OCI-LY1 (cell line): ENCODE results near the gene KRT39.

Experiments
- CTCF ChIP-seq: fragments of 200-600 bp; sonication (generic), shearing (Covaris generic); IDR thresholded peaks from 2 replicates; pipeline ENCODE4 v1.5.1; 2017; ENCODE audit warnings: mild to moderate bottlenecking, antibody characterized with exemption, low read length, moderate library complexity, mixed read lengths
- EZH2 ChIP-seq: fragments of 200-600 bp; sonication (generic), shearing (Covaris generic); IDR thresholded peaks from 2 replicates; pipeline ENCODE4 v1.8.0; 2017; ENCODE audit warnings: borderline replicate concordance, mixed run types, mild to moderate bottlenecking, antibody characterized with exemption, low read length, moderate library complexity, mixed read lengths

- TF ChIP-seq CTCF (no peak), EZH2 (no peak)
Observed at GRCh38 chr17:40931311-40931710, 35.4 kb downstream of the KRT39 start.
